ENCODE data around the gene INF2.

DNA sequence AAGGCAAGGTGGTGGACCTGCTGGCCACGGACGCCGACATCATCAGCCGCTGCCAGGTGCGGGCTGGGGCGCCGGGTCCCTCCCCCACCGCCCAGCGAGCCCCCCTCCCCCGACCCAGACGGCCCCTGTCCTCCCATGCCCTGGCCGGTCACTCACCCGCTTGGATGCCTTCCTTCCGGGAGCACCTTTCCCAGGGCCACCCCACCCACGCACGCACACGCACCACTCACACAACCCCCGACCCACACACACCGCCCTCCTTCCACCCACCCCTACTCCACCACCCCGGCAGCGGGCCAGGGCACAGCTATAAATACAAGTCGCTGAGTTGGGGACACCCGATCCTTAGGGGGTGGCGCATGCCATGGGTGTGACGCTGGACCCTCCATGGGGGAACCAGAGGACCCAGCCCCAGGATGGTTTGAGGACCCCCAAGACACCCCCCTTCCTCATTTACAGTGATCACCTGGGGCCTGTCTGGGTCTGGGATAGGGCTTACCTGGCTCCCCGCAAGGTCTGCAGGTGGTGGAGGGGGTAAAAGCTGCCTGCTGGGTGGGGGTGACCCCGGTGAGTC is 35.1 kb downstream of the INF2 start:
- TF ChIP-seq, protein P1, sequence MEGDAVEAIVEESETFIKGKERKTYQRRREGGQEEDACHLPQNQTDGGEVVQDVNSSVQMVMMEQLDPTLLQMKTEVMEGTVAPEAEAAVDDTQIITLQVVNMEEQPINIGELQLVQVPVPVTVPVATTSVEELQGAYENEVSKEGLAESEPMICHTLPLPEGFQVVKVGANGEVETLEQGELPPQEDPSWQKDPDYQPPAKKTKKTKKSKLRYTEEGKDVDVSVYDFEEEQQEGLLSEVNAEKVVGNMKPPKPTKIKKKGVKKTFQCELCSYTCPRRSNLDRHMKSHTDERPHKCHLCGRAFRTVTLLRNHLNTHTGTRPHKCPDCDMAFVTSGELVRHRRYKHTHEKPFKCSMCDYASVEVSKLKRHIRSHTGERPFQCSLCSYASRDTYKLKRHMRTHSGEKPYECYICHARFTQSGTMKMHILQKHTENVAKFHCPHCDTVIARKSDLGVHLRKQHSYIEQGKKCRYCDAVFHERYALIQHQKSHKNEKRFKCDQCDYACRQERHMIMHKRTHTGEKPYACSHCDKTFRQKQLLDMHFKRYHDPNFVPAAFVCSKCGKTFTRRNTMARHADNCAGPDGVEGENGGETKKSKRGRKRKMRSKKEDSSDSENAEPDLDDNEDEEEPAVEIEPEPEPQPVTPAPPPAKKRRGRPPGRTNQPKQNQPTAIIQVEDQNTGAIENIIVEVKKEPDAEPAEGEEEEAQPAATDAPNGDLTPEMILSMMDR (IDR thresholded peaks at IDR 0.05) = no peak
- TF ChIP-seq POLR2AphosphoS5 (IDR thresholded peaks at IDR 0.05) (no peak), EP300 (IDR thresholded peaks at IDR 0.05; ENCODE audit: low read depth) (no peak), POLR2A (IDR thresholded peaks at IDR 0.05) (no peak)

Data from transverse colon (tissue), 4 donors.